ENCODE results near the gene ARV1.

GRCh38 chr1:230983811-230984210, 4.9 kb downstream of the ARV1 start:
- TF ChIP-seq CTCF (conservative IDR thresholded peaks at IDR 0.05; ENCODE audit: low read length) (no peak), EZH2phosphoT487 (IDR thresholded peaks at IDR 0.05; ENCODE audit: borderline replicate concordance) (no peak)

Data from Loucy (cell line).